ENCODE results near the gene TOR1AIP2.

TOR1AIP2 gene

GRCh38 chr1:179877586-179878265 is at the start of gene TOR1AIP2:
Gene TOR1AIP2, minus strand, starts transcription at chr1:179877803. Its CDS starts 25,138 bp downstream, at chr1:179852665.
- DNase-seq (ENCODE audit: low spot score): peak; percentile 96

GRCh38 chr1:179926850-179927205 is 49.2 kb upstream of the TOR1AIP2 start:
- DNase-seq (ENCODE audit: low spot score): no peak

DNA sequence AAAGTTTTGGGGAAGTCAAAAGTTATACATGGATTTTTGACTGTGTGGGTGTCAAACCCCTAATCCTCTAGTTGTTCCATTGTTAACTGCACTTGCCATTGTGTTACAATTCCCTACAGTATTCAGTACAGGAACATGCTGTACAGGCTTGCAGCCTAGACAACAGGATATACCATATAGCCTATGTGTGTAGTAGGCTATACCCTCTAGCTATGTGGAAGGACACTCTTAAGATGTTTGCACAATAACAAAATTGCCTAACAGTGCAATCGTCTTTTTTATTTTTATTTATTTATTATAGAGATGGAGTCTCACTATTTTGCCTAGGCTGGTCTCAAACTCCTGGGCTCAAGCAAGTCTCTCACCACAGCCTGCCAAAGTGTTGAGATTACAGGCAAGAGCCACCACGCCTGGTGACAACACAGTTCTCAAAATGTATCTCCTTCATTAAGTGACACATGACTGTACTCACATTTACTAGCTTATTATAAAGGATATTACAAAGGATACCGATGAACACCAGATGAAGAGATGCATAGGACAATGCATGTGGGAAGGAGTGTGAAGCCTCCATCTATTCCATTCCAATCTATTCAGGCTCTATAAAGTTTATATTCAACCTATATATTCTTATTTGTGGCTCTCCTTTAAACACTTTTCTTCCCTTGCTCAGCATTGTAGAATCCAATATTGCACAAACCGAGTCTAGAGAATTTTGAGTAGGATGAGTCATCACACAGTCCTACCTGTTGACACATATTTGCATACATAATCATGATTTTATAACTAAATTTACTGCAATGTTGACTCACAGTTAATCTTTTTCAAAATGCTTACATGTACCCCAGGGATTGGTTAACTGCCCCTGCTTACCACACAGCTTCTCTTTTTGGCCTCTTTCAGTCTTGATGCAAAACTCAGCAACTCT is 48.6 kb upstream of the TOR1AIP2 start:
- DNase-seq (ENCODE audit: low spot score): no peak

GRCh38 chr1:179925302-179925701 is 47.7 kb upstream of the TOR1AIP2 start:
- DNase-seq (ENCODE audit: low spot score): no peak

DNA sequence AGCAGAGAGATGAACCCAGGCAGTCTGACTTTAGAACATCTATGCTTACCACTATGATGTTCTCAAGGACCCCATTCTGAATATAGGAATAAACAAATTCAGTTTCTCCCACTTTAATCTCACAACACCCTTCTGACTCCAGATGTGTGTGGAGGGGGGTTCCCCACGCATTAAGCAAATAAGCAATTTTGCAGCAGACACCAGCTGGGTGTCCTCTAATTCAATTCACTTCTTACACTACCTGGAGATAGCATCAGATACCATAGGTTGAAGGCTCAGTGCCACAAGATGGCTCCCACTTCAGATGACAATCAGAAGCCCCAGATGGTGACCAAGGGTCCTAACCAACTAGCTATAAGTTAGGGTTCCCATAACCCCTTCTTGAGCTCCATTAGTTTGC is 46.7 kb upstream of the TOR1AIP2 start:
- no peak for DNase-seq (ENCODE audit: low spot score)

- no peak for DNase-seq (ENCODE audit: low spot score)
These were observed 45.4 kb upstream of the TOR1AIP2 start for GRCh38 chr1:179923029-179923428.

DNA sequence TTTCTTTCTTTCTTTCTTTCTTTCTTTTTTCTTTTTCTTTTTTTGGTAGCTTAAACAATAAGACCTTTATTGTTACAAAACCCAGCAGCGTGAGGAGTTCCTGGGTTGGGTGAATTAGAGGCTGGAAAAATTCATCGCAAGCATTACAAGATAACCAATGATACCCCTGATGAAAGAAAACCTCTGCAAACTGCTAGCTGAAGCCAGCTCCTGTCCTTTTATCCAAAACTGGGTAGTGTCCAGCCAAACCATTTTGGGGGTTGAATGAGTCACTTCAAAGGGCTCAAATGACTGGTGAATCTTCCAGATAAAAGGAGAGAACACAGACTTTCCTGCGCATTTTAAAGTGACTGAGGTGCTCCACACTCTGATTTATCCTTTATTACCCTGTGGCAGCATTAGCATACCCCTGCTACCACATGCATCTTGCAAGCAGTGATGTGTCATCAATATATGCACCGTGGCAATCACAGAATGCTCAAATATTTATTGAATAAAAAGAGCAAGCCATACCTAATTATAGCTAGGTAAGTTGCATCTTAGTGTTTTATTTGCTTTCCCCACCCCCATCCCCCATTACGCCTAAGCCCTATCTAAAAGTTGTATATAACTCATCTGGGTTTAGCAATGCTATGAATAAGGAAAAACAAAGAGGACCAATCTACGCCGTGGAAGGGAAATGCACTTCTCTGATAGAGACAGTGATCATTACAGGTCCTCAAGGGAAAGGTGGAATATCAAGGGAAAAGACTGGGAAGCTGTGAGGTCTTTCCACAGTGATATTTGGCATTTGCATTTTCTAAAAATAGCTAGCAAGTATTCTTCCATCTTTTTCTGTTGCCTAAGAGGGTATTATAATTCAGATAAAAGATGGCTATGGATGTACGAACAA is 44.6 kb upstream of the TOR1AIP2 start:
- DNase-seq (ENCODE audit: low spot score): no peak

DNA sequence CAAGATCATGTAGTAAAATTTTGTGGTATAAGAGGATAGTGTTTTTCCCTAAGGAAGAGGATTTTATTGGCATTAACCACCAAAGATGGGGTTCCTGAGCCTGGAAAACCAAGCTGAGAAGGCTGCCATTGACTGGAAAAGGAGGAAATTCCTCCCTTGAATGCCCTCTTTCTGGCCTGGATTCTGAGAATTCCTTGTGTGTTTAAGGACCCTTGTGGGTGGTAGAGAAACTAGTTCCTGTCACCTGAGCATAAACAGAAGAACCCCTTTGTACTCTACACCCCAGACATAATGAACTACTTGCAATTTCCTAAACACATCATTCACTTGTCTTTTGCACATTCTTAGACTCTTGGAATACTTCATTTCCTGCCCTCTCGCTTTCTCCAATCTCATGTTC is 43.9 kb upstream of the TOR1AIP2 start:
- peak; percentile 10 for DNase-seq (ENCODE audit: low spot score)

DNA sequence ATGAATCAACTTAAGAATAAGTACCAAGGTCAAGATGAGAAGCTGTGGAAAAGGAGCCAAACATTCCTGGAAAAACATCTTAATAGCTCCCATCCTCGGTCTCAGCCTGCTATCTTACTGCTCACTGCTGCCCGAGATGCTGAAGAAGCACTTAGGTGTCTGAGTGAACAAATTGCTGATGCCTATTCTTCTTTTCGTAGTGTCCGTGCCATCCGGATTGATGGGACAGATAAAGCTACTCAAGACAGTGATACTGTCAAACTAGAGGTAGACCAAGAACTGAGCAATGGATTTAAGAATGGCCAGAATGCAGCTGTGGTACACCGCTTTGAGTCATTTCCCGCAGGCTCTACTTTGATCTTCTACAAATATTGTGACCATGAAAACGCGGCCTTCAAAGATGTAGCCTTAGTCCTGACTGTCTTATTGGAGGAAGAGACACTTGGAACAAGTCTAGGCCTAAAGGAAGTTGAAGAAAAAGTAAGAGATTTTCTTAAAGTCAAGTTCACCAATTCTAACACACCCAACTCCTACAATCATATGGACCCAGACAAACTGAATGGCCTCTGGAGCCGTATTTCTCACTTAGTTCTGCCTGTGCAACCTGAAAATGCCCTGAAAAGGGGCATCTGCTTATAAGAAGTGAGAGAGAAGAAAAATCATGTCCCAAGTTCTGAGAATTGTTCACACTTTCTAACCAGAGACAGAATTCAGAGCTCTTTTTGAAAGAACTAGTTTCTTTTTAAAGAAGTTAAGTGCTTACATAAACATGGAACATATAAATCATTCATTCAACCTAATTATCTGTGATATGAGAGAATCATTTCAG is 40.2 kb upstream of the TOR1AIP2 start:
- DNase-seq (ENCODE audit: low spot score): no peak

GRCh38 chr1:179911812-179912211 is 34.2 kb upstream of the TOR1AIP2 start:
- DNase-seq (ENCODE audit: low spot score): no peak

- no peak for DNase-seq (ENCODE audit: low spot score)
These were observed 33.3 kb upstream of the TOR1AIP2 start for GRCh38 chr1:179910934-179911333.

DNA sequence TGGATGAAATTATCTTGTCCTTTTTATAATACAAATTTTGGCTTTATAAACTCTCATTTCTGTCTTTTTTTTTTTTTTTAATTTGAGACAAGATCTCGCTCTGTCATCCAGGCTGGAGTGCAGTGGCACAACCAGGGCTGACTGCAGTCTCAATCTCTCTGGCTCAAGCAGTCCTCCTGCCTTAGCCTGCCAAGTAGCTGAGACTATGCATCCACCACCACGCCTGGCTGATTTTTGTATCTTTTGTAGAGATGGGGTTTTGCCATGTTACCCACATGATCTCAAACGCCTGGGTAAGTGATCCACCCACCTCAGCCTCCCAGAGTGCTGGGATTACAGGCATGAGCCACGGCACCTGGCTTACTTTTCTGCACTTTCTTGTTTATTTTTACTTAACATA is 12.0 kb upstream of the TOR1AIP2 start:
- DNase-seq (ENCODE audit: low spot score): no peak

GRCh38 chr1:179888071-179888470 is 10.5 kb upstream of the TOR1AIP2 start:
- DNase-seq (ENCODE audit: low spot score): no peak

DNA sequence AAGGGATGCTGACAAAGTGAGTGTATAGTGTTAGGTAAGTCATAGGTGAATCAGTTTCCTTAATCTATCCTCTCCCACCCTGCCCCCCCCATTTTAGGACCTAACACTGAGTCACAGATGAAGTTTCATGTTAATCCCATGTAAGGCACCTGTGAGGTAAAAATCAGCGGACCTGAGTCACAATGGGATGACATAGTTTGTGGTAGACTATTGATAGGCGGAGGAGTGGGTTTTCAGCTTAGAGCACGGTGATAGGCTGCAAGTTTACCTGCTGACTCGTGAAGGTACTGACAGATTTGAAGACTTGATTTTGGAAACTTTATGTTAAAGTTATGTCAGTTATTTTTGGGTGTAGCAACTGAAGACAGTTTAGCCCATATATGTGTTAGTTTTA is 6.1 kb upstream of the TOR1AIP2 start:
- no peak for DNase-seq (ENCODE audit: low spot score)

DNA sequence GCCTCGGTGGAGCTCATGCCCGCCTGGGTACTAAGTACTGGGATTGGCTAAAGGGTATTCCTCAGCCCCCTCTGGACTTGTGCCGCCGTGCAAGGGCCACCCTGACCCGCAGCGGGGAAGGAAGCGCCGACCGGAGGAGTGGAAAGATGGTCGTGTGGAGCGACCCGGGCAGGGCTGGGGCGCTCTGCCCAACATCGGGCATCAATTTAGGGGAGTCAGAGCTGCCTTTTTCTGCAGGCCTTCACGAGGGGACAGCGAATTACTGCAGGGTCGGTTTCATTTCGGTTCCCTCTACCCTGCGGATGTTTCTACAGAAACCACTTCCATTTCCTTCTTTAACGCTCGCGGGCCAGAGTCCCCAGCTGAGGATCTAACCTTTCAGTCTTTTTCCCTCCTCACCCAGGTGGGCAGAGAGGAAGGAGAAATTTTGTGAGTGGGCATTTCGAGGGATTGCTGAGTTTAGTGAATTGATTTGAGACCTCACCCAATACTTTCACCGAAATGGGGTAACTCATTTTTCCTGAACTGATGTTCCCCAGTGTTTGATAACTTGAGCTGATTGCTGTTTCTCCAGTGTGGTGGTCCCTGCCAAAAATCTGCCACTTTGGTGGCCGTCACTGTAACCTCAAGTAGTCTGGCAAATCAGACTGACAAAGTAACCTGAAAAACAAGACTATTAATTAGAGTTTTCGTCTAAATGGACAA is 5.6 kb upstream of the TOR1AIP2 start:
- no peak for DNase-seq (ENCODE audit: low spot score)

DNA sequence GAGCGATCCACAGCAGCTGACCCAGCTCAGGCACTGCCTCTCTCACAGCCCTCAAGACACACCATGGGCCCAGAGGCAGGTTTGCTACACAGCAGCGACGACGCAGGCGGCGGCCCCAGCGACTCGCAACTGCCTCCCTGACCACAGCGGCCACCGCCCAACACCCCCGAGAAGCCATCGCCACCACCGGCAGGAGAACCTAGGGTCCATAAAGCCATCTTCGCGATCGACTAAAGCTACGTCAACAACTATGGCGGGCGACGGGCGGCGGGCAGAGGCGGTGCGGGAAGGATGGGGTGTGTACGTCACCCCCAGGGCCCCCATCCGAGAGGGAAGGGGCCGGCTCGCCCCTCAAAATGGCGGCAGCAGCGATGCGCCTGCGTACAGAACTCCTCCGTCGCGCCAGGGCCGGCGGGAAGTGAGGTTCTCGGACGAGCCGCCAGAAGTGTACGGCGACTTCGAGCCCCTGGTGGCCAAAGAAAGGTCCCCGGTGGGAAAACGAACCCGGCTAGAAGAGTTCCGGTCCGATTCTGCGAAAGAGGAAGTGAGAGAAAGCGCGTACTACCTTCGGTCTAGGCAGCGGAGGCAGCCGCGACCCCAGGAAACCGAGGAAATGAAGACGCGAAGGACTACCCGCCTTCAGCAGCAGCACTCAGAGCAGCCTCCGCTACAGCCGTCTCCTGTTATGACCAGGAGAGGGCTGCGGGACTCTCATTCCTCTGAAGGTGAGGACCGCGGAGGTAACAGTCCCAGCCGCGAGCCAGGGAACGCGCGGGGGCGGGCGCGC is 4.8 kb upstream of the TOR1AIP2 start, which contains the start of gene TOR1AIP1:
TSS of gene TOR1AIP1 (plus strand) at position 33 of the 787 bp plus-strand sequence. CDS start at position 251, 218 bp downstream.
- peak; percentile 97 for DNase-seq (ENCODE audit: low spot score)

- DNase-seq (ENCODE audit: low spot score): peak; percentile 96
These were observed 4.1 kb upstream of the TOR1AIP2 start for GRCh38 chr1:179881642-179882252.

GRCh38 chr1:179879797-179880196 is 2.2 kb upstream of the TOR1AIP2 start:
- no peak for DNase-seq (ENCODE audit: low spot score)

DNA sequence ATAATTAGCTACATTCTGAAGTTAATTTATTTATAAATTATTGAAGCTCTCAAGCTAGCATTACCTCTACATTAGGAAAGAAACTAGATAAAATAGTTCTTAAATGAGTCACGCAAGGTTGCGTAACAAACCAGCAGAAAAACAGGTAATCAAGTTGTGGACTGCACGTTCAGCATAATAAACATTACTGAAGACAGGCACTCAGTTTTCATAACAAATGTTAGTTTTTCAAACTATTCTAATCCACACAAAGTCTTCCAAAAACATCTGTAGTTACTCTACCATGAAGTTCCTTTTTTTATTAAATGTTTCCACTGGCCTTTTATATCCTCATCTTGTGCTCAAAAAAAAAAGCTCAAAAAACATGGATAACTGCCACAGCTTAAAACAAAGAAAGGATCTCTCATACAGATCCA is 1.3 kb downstream of the TOR1AIP2 start:
- DNase-seq (ENCODE audit: low spot score): no peak
